T47D (cell line): ENCODE data around the gene C14orf39.

ENCODE experiments used
- DNase-seq, 2 experiments: peaks; one replicate each; pipeline versions ENCODE4 v3.0.0 to v3.0.0-alpha.2; 2011 to 2012; ENCODE audit warnings: low read depth in 1 of 2, low spot score in 1 of 2
- JUND ChIP-seq: IDR thresholded peaks from 2 replicates; pipeline ENCODE4 v1.6.1; 2012; ENCODE audit warnings: low read depth
- in situ Hi-C: cut with HindIII; loops from 2 replicates; pipeline ENCODE4 v1.10.0; 2016; ENCODE audit warnings: low sequenced_read_pairs, low pct_unique_long_range_greater_than_20kb

The C14orf39 gene, protein sequence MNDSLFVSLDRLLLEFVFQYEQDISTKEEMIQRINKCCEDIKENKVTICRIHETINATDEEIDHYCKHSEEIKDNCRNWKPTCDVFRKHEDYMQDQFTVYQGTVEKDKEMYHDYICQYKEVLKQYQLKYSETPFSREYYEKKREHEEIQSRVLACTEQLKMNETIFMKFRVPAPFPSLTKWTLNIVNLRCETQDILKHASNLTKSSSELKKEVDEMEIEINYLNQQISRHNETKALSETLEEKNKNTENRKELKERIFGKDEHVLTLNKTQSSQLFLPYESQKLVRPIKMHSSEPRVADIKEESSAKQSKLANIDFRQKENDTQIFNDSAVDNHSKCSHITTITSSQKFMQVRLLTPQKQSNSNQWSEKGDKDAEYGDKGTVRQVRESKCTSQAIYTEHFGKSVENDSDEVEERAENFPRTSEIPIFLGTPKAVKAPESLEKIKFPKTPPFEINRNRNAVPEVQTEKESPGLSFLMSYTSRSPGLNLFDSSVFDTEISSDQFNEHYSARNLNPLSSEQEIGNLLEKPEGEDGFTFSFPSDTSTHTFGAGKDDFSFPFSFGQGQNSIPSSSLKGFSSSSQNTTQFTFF

GRCh38 chr14:60485598-60486251 lies at the start of gene C14orf39:
C14orf39 (minus strand) TSS chr14:60486063; CDS start chr14:60485078, 985 bp downstream.
- no peak for DNase-seq

DNA sequence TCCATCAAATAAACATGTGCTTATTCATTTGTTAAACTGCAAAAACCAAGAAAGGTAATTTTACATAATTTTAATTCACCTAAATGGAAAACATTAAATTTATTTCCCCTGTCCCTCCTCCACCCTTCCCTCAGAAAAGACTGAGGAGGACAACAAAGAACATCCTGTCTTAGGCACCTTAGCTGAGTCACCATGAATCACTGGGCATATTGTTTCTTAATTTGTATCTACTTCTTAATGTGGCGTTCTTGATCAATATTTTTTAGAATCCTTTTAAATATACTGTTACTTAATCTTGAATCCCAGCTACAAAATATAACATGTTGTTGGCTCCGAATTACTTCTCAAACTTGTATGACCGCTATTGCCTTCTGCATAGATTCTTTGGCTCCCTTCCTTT lies 46.6 kb upstream of the C14orf39 start:
- DNase-seq = no peak
- in situ Hi-C loops = no loop called here
- no peak for TF ChIP-seq JUND

More at GRCh38 chr14:60485598-60486251, at the start of gene C14orf39:
- in situ Hi-C loops = no loop called here
- no peak for TF ChIP-seq JUND

- no peak for DNase-seq
- no peak for TF ChIP-seq JUND
- in situ Hi-C loops = no loop called here
Measured at GRCh38 chr14:60515511-60516289, 29.8 kb upstream of the C14orf39 start.

GRCh38 chr14:60514741-60515491 lies 29.1 kb upstream of the C14orf39 start:
- in situ Hi-C loops = no loop called here
- DNase-seq = no peak
- no peak for TF ChIP-seq JUND

- in situ Hi-C loops = no loop called here
- TF ChIP-seq JUND = no peak
- no peak for DNase-seq
Measured at GRCh38 chr14:60514378-60514740, 28.5 kb upstream of the C14orf39 start.

GRCh38 chr14:60512973-60513571 lies 27.2 kb upstream of the C14orf39 start:
- in situ Hi-C loops = no loop called here
- no peak for DNase-seq
- no peak for TF ChIP-seq JUND

DNA sequence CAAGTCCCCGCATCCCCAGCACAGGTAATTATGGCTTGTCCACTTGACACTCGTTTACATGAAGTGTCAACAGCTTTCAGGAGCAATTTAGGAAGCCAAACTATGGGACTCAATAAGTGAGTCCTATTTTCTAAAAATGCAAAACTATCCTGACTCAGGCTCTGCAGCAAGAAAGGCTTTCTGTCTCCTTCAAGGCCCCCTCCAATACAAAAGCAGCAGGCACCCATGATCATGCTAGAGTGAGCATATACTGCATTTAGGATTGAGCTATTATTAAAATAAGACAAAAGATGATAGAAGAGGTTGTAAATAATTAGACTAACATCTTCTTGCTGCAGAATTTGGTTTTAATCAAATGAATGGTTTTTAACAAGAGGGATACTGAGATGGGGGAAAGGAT lies 26.3 kb upstream of the C14orf39 start:
- in situ Hi-C loops = no loop called here
- no peak for TF ChIP-seq JUND
- no peak for DNase-seq

DNA sequence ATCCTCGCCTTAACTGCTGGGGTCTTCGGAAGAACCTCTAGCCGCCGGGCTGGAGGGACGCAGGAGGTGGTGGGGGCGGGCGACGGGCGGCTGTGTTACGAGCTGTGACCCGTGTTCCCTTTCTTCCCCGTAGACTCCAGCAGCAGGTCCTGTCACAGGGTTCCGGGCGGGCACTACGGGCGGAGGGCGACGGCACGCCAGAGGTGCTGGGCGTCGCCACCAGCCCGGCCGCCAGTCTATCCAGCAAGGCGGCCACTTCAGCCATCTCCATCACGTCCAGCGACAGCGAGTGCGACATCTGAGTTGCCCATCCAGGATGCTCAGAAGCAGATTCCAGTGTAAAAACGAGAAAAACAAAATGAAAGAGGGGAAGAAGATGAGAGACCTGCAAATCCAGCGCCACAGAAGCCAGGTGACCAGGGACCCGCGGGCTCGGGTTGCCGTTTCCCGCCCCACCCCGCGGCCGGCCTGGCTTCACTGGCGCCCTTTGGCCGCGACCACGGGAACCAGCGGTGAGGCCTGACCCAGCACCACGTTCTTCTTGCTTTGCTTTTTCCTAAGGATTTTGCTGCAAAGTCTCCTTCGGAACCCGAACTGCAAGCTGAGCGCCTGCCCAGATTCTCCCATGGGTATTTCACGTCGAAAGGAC lies 25.2 kb upstream of the C14orf39 start:
- no peak for TF ChIP-seq JUND

GRCh38 chr14:60510254-60510950 lies 24.5 kb upstream of the C14orf39 start:
- TF ChIP-seq JUND = no peak
- DNase-seq = no peak
- in situ Hi-C loops = no loop called here

More for the DNA sequence above, 25.2 kb upstream of the C14orf39 start:
- DNase-seq = no peak
- in situ Hi-C loops = no loop called here

GRCh38 chr14:60509438-60510253 lies 23.8 kb upstream of the C14orf39 start:
- in situ Hi-C loops = no loop called here
- TF ChIP-seq JUND = no peak
- DNase-seq = no peak
